ENCODE data around the gene CRYBG2. TPM values are rescaled to one million over a fixed set of nuclear protein-coding genes. Genes with fewer than 3 reads are reported as not detected.

CRYBG2 gene
- total RNA-seq, 1 donor from 2014 or later, result 3.0 TPM

- no peaks in the 10 kb centered on the region for H3K9me3 Mint-ChIP-seq
- Histone ChIP-seq H3K36me3 (no peaks in the 10 kb centered on the region), H3K9ac (no peak within 1 kb of the TSS), H3K27me3 (no peaks in the 10 kb centered on the region), H3K79me2 (ENCODE audit: low read depth) (no peaks in the 10 kb centered on the region), H4K20me1 (ENCODE audit: low read depth) (no peaks in the 10 kb centered on the region), H3F3A (ENCODE audit: low read depth) (peaks cover 23% of the 10 kb centered on the region), H3K4me2 (peak within 1 kb of the TSS; percentile 58), H2AFZ (replicated peaks) (peak within 1 kb of the TSS; percentile 36), H3K9me3 (ENCODE audit: low read depth) (no peaks in the 10 kb centered on the region), H3K4me1 (peaks cover 18% of the 10 kb centered on the region), H3K4me3 (no peak within 1 kb of the TSS), H3K27ac (peak within 1 kb of the TSS; percentile 34)
- peak; percentile 63 for DNase-seq (ENCODE audit: low spot score)
- H3K27ac Mint-ChIP-seq, result peak within 1 kb of the TSS; percentile 36
- H3K36me3 Mint-ChIP-seq, result no peaks in the 10 kb centered on the region
- peaks cover 30% of the 10 kb centered on the region for H3K4me1 Mint-ChIP-seq
- TF ChIP-seq CTCF (IDR thresholded peaks at IDR 0.05), result no peak
- peaks cover 11% of the 10 kb centered on the region for H3K27me3 Mint-ChIP-seq (ENCODE audit: insufficient read depth, low read depth)
- H3K4me3 Mint-ChIP-seq, result no peak within 1 kb of the TSS
Measured at GRCh38 chr1:26317612-26318337, 36.2 kb downstream of the CRYBG2 start, which contains the start of gene CD52. Gene CD52, plus strand, starts transcription at chr1:26317958. Its CDS starts 60 bp downstream, at chr1:26318018.

- Histone ChIP-seq H3K9ac (no peak overlapping the region), H3K4me2 (peak overlapping the region; percentile 58), H3K79me2 (ENCODE audit: low read depth) (no peaks in the 10 kb centered on the region), H3K4me1 (peaks cover 18% of the 10 kb centered on the region), H3K9me3 (ENCODE audit: low read depth) (no peaks in the 10 kb centered on the region), H3K27ac (peak overlapping the region; percentile 34), H3K4me3 (no peak overlapping the region), H3K36me3 (no peaks in the 10 kb centered on the region), H3F3A (ENCODE audit: low read depth) (peaks cover 23% of the 10 kb centered on the region), H4K20me1 (ENCODE audit: low read depth) (no peaks in the 10 kb centered on the region), H3K27me3 (no peaks in the 10 kb centered on the region), H2AFZ (replicated peaks) (peak overlapping the region; percentile 36)
- no peaks in the 10 kb centered on the region for H3K36me3 Mint-ChIP-seq
- DNase-seq (ENCODE audit: low spot score), result no peak
- peaks cover 30% of the 10 kb centered on the region for H3K4me1 Mint-ChIP-seq
- H3K9me3 Mint-ChIP-seq, result no peaks in the 10 kb centered on the region
- H3K27me3 Mint-ChIP-seq (ENCODE audit: insufficient read depth, low read depth), result peaks cover 8% of the 10 kb centered on the region
- no peak for TF ChIP-seq EZH2 (IDR thresholded peaks at IDR 0.05)
- TF ChIP-seq EZH2phosphoT487 (IDR thresholded peaks at IDR 0.05), result no peak
- peak overlapping the region; percentile 36 for H3K27ac Mint-ChIP-seq
- H3K4me3 Mint-ChIP-seq, result no peak overlapping the region
Measured at GRCh38 chr1:26317146-26317545, 36.8 kb downstream of the CRYBG2 start.

- Histone ChIP-seq H3K36me3 (no peaks in the 10 kb centered on the region), H3K4me2 (no peak overlapping the region), H3K27me3 (no peaks in the 10 kb centered on the region), H4K20me1 (ENCODE audit: low read depth) (no peaks in the 10 kb centered on the region), H2AFZ (replicated peaks) (no peak overlapping the region), H3K9me3 (ENCODE audit: low read depth) (no peaks in the 10 kb centered on the region), H3K9ac (no peak overlapping the region), H3K4me3 (no peak overlapping the region), H3K79me2 (ENCODE audit: low read depth) (no peaks in the 10 kb centered on the region), H3F3A (ENCODE audit: low read depth) (peaks cover 23% of the 10 kb centered on the region), H3K27ac (no peak overlapping the region), H3K4me1 (peaks cover 15% of the 10 kb centered on the region)
- no peak for DNase-seq (ENCODE audit: low spot score)
- Mint-ChIP-seq H3K4me1 (peaks cover 25% of the 10 kb centered on the region), H3K36me3 (no peaks in the 10 kb centered on the region), H3K4me3 (no peak overlapping the region), H3K27me3 (ENCODE audit: insufficient read depth, low read depth) (peaks cover 8% of the 10 kb centered on the region), H3K9me3 (no peaks in the 10 kb centered on the region), H3K27ac (peak overlapping the region; percentile 60)
- TF ChIP-seq CTCF (IDR thresholded peaks at IDR 0.05), result no peak
Measured at GRCh38 chr1:26315874-26316850, 37.8 kb downstream of the CRYBG2 start.

Data from neural progenitor cell (in vitro differentiated cells).